Neural progenitor cell (in vitro differentiated cells): ENCODE measurements around the gene NCAN. TPM values are rescaled to one million over a fixed set of nuclear protein-coding genes. Genes with fewer than 3 reads are reported as not detected.

ENCODE experiments used
- DNase-seq: peaks from one replicate; pipeline ENCODE4 v3.0.0-alpha.2; 2016; ENCODE audit warnings: low spot score
- H2AFZ ChIP-seq: fragments of 200-600 bp; sonication (generic); replicated peaks from 2 replicates; pipeline ENCODE4 v1.6.1; 2016; ENCODE audit warnings: antibody characterized with exemption
- H3F3A ChIP-seq: fragments of 200-600 bp; sonication (generic); 2 replicates; pipeline ENCODE4 v1.6.1; 2016; ENCODE audit warnings: antibody characterized with exemption, low read depth
- H3K27ac ChIP-seq: fragments of 200-600 bp; sonication (generic); 2 replicates; pipeline ENCODE4 v1.5.1; 2016; ENCODE audit warnings: mild to moderate bottlenecking
- H3K27me3 ChIP-seq: fragments of 200-600 bp; sonication (generic); 2 replicates; pipeline ENCODE4 v1.6.1; 2016; ENCODE audit warnings: mild to moderate bottlenecking, moderate library complexity
- H3K36me3 ChIP-seq: fragments of 200-600 bp; sonication (generic); 2 replicates; pipeline ENCODE4 v1.5.1; 2016
- H3K4me1 ChIP-seq: fragments of 200-600 bp; sonication (generic); 2 replicates; pipeline ENCODE4 v1.6.1; 2016; ENCODE audit warnings: mixed run types
- H3K4me2 ChIP-seq: fragments of 200-600 bp; sonication (generic); 2 replicates; pipeline ENCODE4 v1.6.1; 2016
- H3K4me3 ChIP-seq: fragments of 200-600 bp; sonication (generic); 2 replicates; pipeline ENCODE4 v1.5.1; 2016
- H3K79me2 ChIP-seq: fragments of 200-600 bp; sonication (generic); 2 replicates; pipeline ENCODE4 v1.6.1; 2016; ENCODE audit warnings: low read depth
- H3K9ac ChIP-seq: fragments of 200-600 bp; sonication (generic); 2 replicates; pipeline ENCODE4 v1.6.1; 2016
- H3K9me3 ChIP-seq: fragments of 200-600 bp; sonication (generic); 2 replicates; pipeline ENCODE4 v1.5.1; 2016; ENCODE audit warnings: low read depth
- H4K20me1 ChIP-seq: fragments of 200-600 bp; sonication (generic); 2 replicates; pipeline ENCODE4 v1.6.1; 2016; ENCODE audit warnings: low read depth
- H3K27ac Mint-ChIP-seq: 3 replicates; pipeline ENCODE4 v1.8.0; 2021; ENCODE audit warnings: mixed read lengths
- H3K27me3 Mint-ChIP-seq: 2 replicates; pipeline ENCODE4 v1.8.0; 2022; ENCODE audit warnings: low read depth, mild to moderate bottlenecking, inconsistent platforms, moderate library complexity, mixed read lengths; ENCODE audit not compliant: insufficient read depth
- H3K36me3 Mint-ChIP-seq: 3 replicates; pipeline ENCODE4 v1.8.0; 2021; ENCODE audit warnings: mixed read lengths
- H3K4me1 Mint-ChIP-seq: 3 replicates; pipeline ENCODE4 v1.8.0; 2021; ENCODE audit warnings: mixed read lengths
- H3K4me3 Mint-ChIP-seq: 3 replicates; pipeline ENCODE4 v1.8.0; 2021; ENCODE audit warnings: mild to moderate bottlenecking, moderate library complexity, mixed read lengths
- H3K9me3 Mint-ChIP-seq: 3 replicates; pipeline ENCODE4 v1.8.0; 2020; ENCODE audit warnings: mixed read lengths
- EZH2 ChIP-seq: fragments of 200-600 bp; sonication (generic); IDR thresholded peaks from 2 replicates; pipeline ENCODE4 v1.6.1; 2017; ENCODE audit warnings: antibody characterized with exemption, mild to moderate bottlenecking, moderate library complexity
- EZH2phosphoT487 ChIP-seq: fragments of 200-600 bp; sonication (generic); IDR thresholded peaks from 2 replicates; pipeline ENCODE4 v1.6.1; 2017; ENCODE audit warnings: antibody characterized with exemption
- total RNA-seq: library from RNA; depleted of rRNA; stranded (reverse); fragments of >200 nt; gene quantifications from 2 replicates; pipeline ENCODE4 v1.2.3, GENCODE V29; 2015; ENCODE audit warnings: low replicate concordance
- TF ChIP-seq, protein P1 (sequence below): fragments of 200-600 bp; sonication (generic); IDR thresholded peaks from 2 replicates; pipeline ENCODE4 v1.5.1; 2017; ENCODE audit warnings: antibody characterized with exemption, mild to moderate bottlenecking

Gene NCAN
- total RNA-seq, 1 donor from 2014 or later: 4.8 TPM

DNA sequence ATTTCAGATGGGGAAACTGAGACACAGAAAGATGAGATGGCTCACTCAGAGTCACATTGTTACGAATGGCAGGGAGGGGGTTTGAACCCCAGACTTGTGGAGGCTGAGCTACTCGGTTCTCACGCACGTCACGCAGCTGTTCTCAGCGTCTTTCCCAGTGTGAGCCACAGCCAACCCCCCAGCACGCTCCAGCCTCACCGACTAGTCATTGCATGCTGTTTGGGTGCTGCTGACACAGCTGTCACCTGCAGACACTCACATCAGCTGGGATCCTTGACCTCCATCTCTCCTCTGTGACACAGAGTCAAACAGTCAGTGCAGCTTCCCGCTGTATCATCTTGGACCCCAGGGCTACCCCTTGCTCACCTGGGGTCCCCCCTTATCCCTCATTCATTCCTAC, 2.4 kb upstream of the NCAN start:
- peaks cover 18% of the 10 kb centered on the region for H4K20me1 ChIP-seq
- H3K79me2 ChIP-seq: no peaks in the 10 kb centered on the region
- H3K27me3 ChIP-seq: peaks cover 99% of the 10 kb centered on the region
- Mint-ChIP-seq H3K27ac (no peak overlapping the region), H3K4me3 (no peak overlapping the region), H3K9me3 (peaks cover 3% of the 10 kb centered on the region), H3K36me3 (peaks cover 2% of the 10 kb centered on the region), H3K4me1 (peaks cover 26% of the 10 kb centered on the region), H3K27me3 (peaks cover 49% of the 10 kb centered on the region)
- no peak overlapping the region for H3K9ac ChIP-seq
- TF ChIP-seq, protein P1, sequence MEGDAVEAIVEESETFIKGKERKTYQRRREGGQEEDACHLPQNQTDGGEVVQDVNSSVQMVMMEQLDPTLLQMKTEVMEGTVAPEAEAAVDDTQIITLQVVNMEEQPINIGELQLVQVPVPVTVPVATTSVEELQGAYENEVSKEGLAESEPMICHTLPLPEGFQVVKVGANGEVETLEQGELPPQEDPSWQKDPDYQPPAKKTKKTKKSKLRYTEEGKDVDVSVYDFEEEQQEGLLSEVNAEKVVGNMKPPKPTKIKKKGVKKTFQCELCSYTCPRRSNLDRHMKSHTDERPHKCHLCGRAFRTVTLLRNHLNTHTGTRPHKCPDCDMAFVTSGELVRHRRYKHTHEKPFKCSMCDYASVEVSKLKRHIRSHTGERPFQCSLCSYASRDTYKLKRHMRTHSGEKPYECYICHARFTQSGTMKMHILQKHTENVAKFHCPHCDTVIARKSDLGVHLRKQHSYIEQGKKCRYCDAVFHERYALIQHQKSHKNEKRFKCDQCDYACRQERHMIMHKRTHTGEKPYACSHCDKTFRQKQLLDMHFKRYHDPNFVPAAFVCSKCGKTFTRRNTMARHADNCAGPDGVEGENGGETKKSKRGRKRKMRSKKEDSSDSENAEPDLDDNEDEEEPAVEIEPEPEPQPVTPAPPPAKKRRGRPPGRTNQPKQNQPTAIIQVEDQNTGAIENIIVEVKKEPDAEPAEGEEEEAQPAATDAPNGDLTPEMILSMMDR: no peak
- no peak for TF ChIP-seq EZH2
- TF ChIP-seq EZH2phosphoT487: no peak
- peaks cover 15% of the 10 kb centered on the region for H3F3A ChIP-seq
- DNase-seq: no peak
- H3K4me2 ChIP-seq: no peak overlapping the region
- no peaks in the 10 kb centered on the region for H3K9me3 ChIP-seq
- H3K27ac ChIP-seq: no peak overlapping the region
- H3K4me3 ChIP-seq: no peak overlapping the region
- H3K36me3 ChIP-seq: no peaks in the 10 kb centered on the region
- H2AFZ ChIP-seq: no peak overlapping the region
- H3K4me1 ChIP-seq: no peaks in the 10 kb centered on the region

DNA sequence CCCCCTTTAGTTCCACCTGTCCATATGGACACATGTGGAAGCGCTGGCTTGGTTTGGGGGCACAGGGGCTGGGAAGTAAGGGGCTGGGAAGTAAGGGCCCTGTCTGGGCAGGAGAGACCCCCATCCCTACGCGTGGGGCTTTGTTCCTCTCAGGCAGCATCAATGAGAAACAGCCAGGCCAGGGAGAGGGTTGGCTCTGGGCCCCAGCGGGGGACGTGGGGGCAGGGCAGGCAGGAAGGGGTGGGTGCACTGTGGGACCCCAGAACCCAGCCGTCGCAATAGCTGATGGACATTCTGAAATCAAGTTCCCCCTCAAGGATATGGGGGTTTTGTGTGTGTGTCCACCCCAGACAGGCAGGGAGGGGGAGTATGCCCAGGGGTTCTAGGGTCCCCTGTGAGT, 1.2 kb downstream of the NCAN start:
- Histone ChIP-seq H3K9ac (no peak overlapping the region), H3K27me3 (peaks cover 70% of the 10 kb centered on the region), H3K4me1 (no peaks in the 10 kb centered on the region), H3K9me3 (no peaks in the 10 kb centered on the region), H3K4me3 (peak overlapping the region; percentile 62), H3K4me2 (peak overlapping the region; percentile 79), H3K36me3 (no peaks in the 10 kb centered on the region), H3K27ac (no peak overlapping the region), H2AFZ (no peak overlapping the region), H4K20me1 (peaks cover 31% of the 10 kb centered on the region), H3F3A (peaks cover 6% of the 10 kb centered on the region), H3K79me2 (no peaks in the 10 kb centered on the region)
- H3K27ac Mint-ChIP-seq: no peak overlapping the region
- H3K4me1 Mint-ChIP-seq: peaks cover 18% of the 10 kb centered on the region
- H3K36me3 Mint-ChIP-seq: no peaks in the 10 kb centered on the region
- no peaks in the 10 kb centered on the region for H3K9me3 Mint-ChIP-seq
- peak overlapping the region; percentile 61 for H3K4me3 Mint-ChIP-seq
- no peak for DNase-seq
- H3K27me3 Mint-ChIP-seq: peaks cover 39% of the 10 kb centered on the region
- TF ChIP-seq, protein P1: no peak
- no peak for TF ChIP-seq EZH2
- no peak for TF ChIP-seq EZH2phosphoT487

DNA sequence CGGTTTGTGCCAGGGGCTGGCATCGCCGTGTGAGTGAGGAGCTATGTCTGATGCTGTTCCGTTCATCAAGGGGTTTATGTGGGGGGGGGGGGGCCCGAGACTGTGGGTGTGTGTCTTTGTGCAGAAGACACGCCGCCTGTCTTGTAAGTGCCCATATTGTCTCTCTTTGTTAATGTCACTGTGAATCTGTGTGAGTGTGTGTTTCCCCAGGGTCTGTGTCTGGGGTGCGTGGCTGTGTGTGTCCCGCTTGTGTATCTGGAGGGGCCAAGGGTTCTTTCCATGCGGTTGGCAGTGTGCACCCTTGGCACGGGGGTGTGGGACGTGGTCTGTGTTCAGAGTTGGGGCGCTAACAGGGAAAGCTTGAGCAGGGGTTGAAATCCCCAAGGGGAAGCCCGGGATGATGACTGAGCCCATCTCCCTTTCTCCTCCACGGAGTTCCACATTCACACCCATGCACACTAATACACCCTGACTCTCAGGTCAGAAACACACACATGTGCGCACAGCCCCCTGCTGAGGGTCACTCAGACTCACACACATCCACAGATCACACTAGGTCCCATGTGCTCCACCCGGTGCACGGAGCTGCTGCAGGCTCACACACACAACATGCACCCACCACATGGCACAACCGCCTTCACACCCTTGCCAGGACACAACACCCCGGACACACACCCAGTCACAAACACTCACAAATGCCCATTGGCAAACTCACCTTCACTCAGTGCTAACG, 1.8 kb downstream of the NCAN start:
- Histone ChIP-seq H3K36me3 (no peaks in the 10 kb centered on the region), H3K4me1 (no peaks in the 10 kb centered on the region), H3K9me3 (no peaks in the 10 kb centered on the region), H4K20me1 (peaks cover 31% of the 10 kb centered on the region), H3K27me3 (peaks cover 63% of the 10 kb centered on the region), H3F3A (peaks cover 6% of the 10 kb centered on the region), H3K27ac (no peak overlapping the region), H3K79me2 (no peaks in the 10 kb centered on the region), H3K4me3 (no peak overlapping the region), H3K9ac (no peak overlapping the region), H2AFZ (no peak overlapping the region), H3K4me2 (peak overlapping the region; percentile 79)
- peaks cover 18% of the 10 kb centered on the region for H3K4me1 Mint-ChIP-seq
- H3K9me3 Mint-ChIP-seq: no peaks in the 10 kb centered on the region
- TF ChIP-seq EZH2phosphoT487 (no peak), EZH2 (no peak)
- TF ChIP-seq, protein P1: no peak
- peak overlapping the region; percentile 61 for H3K4me3 Mint-ChIP-seq
- H3K27me3 Mint-ChIP-seq: peaks cover 39% of the 10 kb centered on the region
- no peak for DNase-seq
- no peak overlapping the region for H3K27ac Mint-ChIP-seq
- no peaks in the 10 kb centered on the region for H3K36me3 Mint-ChIP-seq
